ENCODE data around the gene LMBRD2.
"Not testable (repeated sequence)": the region's sequence is repeated elsewhere in the genome, so short reads cannot be mapped to it uniquely, and the experiment has no call there.

The LMBRD2 gene

DNA sequence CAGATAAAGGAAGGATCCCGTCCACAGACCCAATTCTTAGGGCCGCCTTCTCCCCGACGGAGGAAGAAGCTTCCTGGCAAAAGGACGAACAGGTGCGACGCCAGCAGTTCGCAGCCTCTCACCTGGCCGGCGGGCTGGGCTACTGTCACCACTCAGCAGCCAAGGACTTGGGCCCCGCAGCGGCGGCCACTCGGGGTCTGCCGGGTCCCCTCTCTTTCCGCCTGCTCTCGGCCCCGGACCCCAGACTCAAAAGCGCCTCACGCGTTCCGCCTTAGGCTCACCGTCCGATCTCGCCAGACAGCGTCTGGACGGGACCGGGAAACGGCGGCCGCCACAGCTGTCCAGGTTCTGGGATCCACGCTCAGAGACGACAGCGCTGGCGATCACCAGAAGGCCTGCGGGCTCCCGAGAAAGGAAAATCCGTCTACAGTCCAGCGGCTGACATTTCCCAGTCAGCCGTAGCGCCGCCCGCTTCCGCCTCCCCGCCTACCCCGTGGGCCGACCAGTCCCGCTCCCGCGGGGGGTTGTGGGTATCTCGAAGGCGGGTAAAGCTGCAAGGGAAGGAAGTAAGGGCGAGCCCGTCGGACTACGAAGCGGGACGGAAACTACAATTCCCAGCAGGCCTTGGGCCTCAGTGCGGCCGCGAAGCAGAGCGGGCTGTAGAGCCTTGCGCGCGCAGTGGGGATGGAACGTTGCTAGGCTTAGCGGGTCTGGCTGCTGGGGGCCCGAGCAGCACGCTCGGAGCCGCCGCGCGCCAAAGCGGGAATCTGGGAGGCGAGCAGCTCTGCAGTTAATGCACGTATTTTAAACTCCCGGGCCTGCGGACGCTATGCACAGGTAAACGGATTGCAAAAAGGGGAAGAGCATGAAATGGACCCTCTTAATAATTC lies at the start of gene LMBRD2, which contains the start of gene SKP2:
Gene LMBRD2, minus strand, starts transcription at position 454 of the 890 bp plus-strand sequence. CDS start 8,538 bp downstream, outside the sequence.
Gene SKP2, plus strand, starts transcription at position 678 of the 890 bp plus-strand sequence. Its CDS starts 152 bp downstream, at position 830.
- peak; percentile 94 to 97 for DNase-seq (ENCODE audit: low read depth in 2 of 2)

DNA sequence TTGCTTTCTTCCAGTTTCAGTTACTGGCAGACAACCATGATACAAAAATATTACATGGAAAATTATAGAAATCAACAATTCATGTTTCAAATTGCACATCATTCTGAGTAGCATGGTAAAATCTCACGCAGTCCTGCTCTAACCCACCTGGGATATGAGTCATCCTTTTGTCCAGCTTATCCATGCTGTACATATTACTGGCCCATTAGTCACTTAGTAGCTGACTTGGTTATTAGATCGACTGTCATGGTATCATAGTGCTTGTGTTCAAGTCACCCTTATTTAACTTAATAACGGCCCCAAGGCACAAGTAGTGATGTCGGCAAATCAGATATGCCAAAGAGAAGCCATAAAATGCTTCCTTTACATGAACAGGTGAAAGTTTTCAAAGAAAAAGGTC lies 48.8 kb upstream of the LMBRD2 start:
- no peak for DNase-seq (ENCODE audit: low read depth in 2 of 2)

- DNase-seq (ENCODE audit: low read depth in 2 of 2): no peak
Measured at GRCh38 chr5:36199620-36200019, 47.9 kb upstream of the LMBRD2 start.

DNA sequence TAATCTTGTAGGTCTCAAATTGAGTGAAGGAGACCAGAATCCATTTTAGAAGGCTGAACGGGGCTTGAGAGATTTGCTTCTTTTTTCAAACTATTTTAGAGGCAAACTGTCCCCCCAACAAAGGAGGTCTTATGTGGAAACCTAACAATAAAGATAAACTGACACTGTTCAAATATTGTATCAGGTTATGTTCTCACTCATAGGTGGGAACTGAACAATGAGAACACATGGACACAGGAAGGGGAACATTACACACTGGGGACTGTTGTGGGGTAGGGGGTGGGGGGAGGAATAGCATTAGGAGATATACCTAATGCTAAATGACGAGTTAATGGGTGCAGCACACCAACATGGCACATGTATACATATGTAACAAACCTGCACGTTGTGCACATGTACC lies 47.1 kb upstream of the LMBRD2 start:
- DNase-seq (ENCODE audit: low read depth in 2 of 2): not testable (repeated sequence)

GRCh38 chr5:36198281-36198680 lies 46.6 kb upstream of the LMBRD2 start:
- DNase-seq (ENCODE audit: low read depth in 2 of 2): no peak

DNA sequence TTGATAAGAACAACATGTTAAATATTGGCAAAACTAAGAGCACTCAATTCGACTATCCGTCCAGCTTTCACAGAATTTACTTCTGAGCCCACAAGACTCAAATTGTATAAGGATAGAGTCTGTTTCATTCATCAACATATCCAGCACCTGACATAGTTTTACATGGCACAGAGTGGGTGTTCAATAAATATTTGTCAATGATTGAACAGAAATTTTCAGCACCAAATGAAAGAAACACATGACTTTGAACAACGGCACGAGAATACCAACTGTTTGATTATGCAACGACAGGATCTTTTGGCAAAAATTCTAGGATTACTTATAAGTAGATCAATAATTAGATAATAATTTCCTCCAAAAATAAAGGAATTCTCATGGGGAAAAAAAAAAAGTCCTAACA lies 42.1 kb upstream of the LMBRD2 start:
- DNase-seq (ENCODE audit: low read depth in 2 of 2): no peak

- not testable (repeated sequence) for DNase-seq (ENCODE audit: low read depth in 2 of 2)
Measured at GRCh38 chr5:36184408-36184807, 32.7 kb upstream of the LMBRD2 start.

DNA sequence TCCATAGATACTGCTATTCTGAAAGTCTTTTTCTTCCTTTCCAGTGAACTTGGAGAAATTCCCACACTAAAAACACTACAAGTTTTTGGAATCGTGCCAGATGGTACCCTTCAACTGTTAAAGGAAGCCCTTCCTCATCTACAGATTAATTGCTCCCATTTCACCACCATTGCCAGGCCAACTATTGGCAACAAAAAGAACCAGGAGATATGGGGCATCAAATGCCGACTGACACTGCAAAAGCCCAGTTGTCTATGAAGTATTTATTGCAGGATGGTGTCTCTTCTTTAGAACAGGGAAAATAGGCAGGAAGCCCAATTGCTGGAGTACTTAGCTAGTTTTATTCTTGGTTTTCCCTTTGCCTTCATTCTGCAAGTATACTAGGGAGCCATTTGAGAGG lies 30.1 kb upstream of the LMBRD2 start:
- no peak for DNase-seq (ENCODE audit: low read depth in 2 of 2)

- DNase-seq (ENCODE audit: low read depth in 2 of 2): no peak
Measured at GRCh38 chr5:36180556-36181350, 29.1 kb upstream of the LMBRD2 start.

- DNase-seq (ENCODE audit: low read depth in 2 of 2): no peak
Measured at GRCh38 chr5:36179950-36180349, 28.3 kb upstream of the LMBRD2 start.

- DNase-seq (ENCODE audit: low read depth in 2 of 2): no peak
Measured at GRCh38 chr5:36178524-36178890, 26.8 kb upstream of the LMBRD2 start.

GRCh38 chr5:36177715-36178523 lies 26.2 kb upstream of the LMBRD2 start:
- DNase-seq (ENCODE audit: low read depth in 2 of 2): no peak

DNA sequence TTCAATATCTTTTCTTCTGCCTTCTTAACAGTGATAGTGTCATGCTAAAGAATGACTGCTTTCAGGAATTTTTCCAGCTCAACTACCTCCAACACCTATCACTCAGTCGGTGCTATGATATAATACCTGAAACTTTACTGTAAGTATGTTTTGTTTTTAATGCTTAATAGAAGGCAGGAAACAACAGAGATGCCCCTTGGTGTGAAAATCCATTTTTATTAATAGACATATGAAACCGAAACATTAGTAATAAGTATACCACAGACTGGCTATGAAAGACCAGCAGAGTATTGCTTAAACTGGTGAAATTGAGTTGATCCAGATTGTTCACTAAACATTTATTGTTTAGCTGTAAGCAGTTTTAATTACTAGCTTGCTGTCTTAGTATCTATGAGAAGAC lies 25.5 kb upstream of the LMBRD2 start:
- no peak for DNase-seq (ENCODE audit: low read depth in 2 of 2)

DNA sequence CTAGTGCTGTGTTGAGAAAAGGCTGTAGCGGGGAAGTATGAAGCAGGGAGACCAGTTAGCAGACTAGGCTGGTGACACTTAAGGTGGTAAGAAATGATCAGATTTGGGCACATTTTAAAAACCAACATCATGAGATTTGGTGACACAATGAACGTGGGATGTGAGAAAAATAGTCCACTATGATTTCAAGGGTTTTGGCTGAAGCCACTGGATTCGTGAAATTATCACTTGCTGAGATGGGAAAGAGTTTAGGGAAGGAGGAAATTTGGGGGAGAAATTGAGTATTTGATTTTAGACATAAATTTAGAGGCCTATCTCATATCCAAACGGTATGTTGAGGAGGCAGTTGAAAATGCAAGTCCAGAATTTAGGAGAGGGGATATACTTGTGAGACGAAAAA lies 23.4 kb upstream of the LMBRD2 start:
- no peak for DNase-seq (ENCODE audit: low read depth in 2 of 2)

- no peak for DNase-seq (ENCODE audit: low read depth in 2 of 2)
Measured at GRCh38 chr5:36174119-36174518, 22.4 kb upstream of the LMBRD2 start.

GRCh38 chr5:36173426-36173825 lies 21.7 kb upstream of the LMBRD2 start:
- DNase-seq (ENCODE audit: low read depth in 2 of 2): no peak

GRCh38 chr5:36172599-36172998 lies 20.9 kb upstream of the LMBRD2 start:
- DNase-seq (ENCODE audit: low read depth in 2 of 2): no peak

- DNase-seq (ENCODE audit: low read depth in 2 of 2): no peak
Measured at GRCh38 chr5:36170832-36171424, 19.2 kb upstream of the LMBRD2 start.

GRCh38 chr5:36168737-36169136 lies 17.1 kb upstream of the LMBRD2 start:
- no peak for DNase-seq (ENCODE audit: low read depth in 2 of 2)

DNA sequence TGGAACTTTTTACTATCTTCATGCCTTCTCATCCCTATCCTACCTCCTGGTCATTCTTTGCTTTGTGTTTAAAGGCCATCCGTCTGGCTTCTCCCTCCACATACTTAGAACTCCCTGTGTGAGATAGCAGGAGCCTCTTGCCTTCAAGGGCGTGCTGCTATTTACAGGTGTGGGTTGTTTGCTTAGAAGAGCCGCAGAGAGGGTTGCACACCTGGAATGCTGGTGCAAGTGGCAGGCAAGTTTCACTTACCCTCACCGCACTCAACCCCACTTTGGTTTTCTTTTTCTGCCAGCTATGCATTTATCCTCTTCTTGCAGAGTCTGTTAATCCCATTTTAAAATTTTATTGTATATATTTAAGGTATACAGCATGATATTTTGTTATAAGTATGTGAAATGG lies 12.8 kb upstream of the LMBRD2 start:
- no peak for DNase-seq (ENCODE audit: low read depth in 2 of 2)

DNA sequence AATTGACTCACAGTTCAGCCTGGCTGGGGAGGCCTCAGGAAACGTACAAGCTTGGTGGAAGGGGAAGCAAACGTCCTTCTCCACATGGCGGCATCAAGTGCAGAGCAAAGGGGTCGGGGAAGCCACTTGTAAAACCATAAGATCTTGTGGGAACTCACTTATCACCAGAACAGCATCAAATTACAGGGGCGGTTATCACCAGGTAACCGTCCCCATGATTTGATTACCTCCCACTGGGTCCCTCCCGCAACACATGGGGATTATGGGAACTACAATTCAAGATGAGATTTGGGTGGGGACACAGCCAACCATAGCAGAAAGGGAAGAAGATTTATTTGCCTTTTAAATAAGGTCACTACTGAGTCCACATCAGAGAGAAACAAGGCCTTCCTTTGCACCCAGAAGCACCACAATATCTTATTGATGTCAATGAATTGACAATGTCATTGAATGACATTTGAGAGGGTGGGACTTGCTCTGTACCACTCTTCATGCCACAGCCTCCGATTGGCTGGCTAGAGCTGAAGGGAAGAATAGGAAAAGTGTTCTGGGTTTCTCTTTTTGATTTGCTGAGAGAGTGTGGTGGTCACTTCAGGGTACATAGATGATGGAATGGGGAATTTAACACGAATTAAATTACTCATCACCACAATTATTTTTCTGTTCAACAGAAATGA lies 11.3 kb upstream of the LMBRD2 start:
- DNase-seq (ENCODE audit: low read depth in 2 of 2): no peak
